ENCODE results near the gene TMEM35B.
"Not testable (repeated sequence)": the region's sequence is repeated elsewhere in the genome, so short reads cannot be mapped to it uniquely, and the experiment has no call there.

Gene TMEM35B

GRCh38 chr1:34978921-34979320, 6.2 kb downstream of the TMEM35B start:
- intact Hi-C loops (cut with DNase I): no loop called here
- DNase-seq: no peak

GRCh38 chr1:34977858-34978257, 7.3 kb downstream of the TMEM35B start:
- intact Hi-C loops (cut with DNase I): no loop called here

GRCh38 chr1:34977210-34977471, 8.0 kb downstream of the TMEM35B start:
- DNase-seq: no peak
- intact Hi-C loops (cut with DNase I): no loop called here

More at GRCh38 chr1:34977858-34978257, 7.3 kb downstream of the TMEM35B start:
- no peak for DNase-seq

GRCh38 chr1:34976384-34977209, 8.6 kb downstream of the TMEM35B start:
- no peak for DNase-seq
- intact Hi-C loops (cut with DNase I): no loop called here

GRCh38 chr1:34975771-34976170, 9.4 kb downstream of the TMEM35B start:
- intact Hi-C loops (cut with DNase I): no loop called here
- DNase-seq: no peak

GRCh38 chr1:34975338-34975737, 9.8 kb downstream of the TMEM35B start:
- no peak for DNase-seq
- intact Hi-C loops (cut with DNase I): no loop called here

GRCh38 chr1:34974626-34975025, 10.5 kb downstream of the TMEM35B start:
- intact Hi-C loops (cut with DNase I): no loop called here
- DNase-seq: no peak

GRCh38 chr1:34973326-34973725, 11.8 kb downstream of the TMEM35B start:
- DNase-seq: no peak
- intact Hi-C loops (cut with DNase I): no loop called here

GRCh38 chr1:34970829-34971228, 14.3 kb downstream of the TMEM35B start:
- intact Hi-C loops (cut with DNase I): no loop called here
- DNase-seq: no peak

GRCh38 chr1:34970220-34970735, 14.9 kb downstream of the TMEM35B start:
- intact Hi-C loops (cut with DNase I): no loop called here
- DNase-seq: no peak

GRCh38 chr1:34968297-34968696, 16.9 kb downstream of the TMEM35B start:
- intact Hi-C loops (cut with DNase I); DNase-seq: not testable (repeated sequence)

- intact Hi-C loops (cut with DNase I); DNase-seq: not testable (repeated sequence)
Observed at GRCh38 chr1:34967672-34968071, 17.5 kb downstream of the TMEM35B start.

GRCh38 chr1:34965597-34965996, 19.6 kb downstream of the TMEM35B start:
- intact Hi-C loops (cut with DNase I): no loop called here

GRCh38 chr1:34950428-34950827, 34.7 kb downstream of the TMEM35B start:
- intact Hi-C loops (cut with DNase I): no loop called here
- DNase-seq: no peak

More at GRCh38 chr1:34965597-34965996, 19.6 kb downstream of the TMEM35B start:
- DNase-seq: no peak

GRCh38 chr1:34948739-34949138, 36.4 kb downstream of the TMEM35B start:
- DNase-seq; intact Hi-C loops (cut with DNase I): not testable (repeated sequence)

GRCh38 chr1:34947641-34948314, 37.4 kb downstream of the TMEM35B start:
- intact Hi-C loops (cut with DNase I); DNase-seq: not testable (repeated sequence)

GRCh38 chr1:34946211-34946610, 38.9 kb downstream of the TMEM35B start:
- intact Hi-C loops (cut with DNase I): no loop called here
- no peak for DNase-seq

- intact Hi-C loops (cut with DNase I); DNase-seq: not testable (repeated sequence)
Observed at GRCh38 chr1:34941798-34942197, 43.3 kb downstream of the TMEM35B start.
